T-helper 9 cell (primary cell): Measurements from ENCODE around the gene SH3BGRL3.
A peak's percentile ranks its signal among the peaks of the same experiment; 100 is the strongest.
"Not testable (repeated sequence)": the region's sequence is repeated elsewhere in the genome, so short reads cannot be mapped to it uniquely, and the experiment has no call there.

Experiments
- DNase-seq: peaks from one replicate; pipeline ENCODE4 v3.0.0-alpha.2; 2020

SH3BGRL3 gene

GRCh38 chr1:26318338-26319064 is 38.6 kb downstream of the SH3BGRL3 start:
- DNase-seq = no peak

- no peak for DNase-seq
Observed at GRCh38 chr1:26320896-26321295, 41.0 kb downstream of the SH3BGRL3 start.

GRCh38 chr1:26321315-26322041 is 41.6 kb downstream of the SH3BGRL3 start:
- peak; percentile 97 for DNase-seq

- no peak for DNase-seq
Observed at GRCh38 chr1:26322042-26322331, 42.1 kb downstream of the SH3BGRL3 start.

- no peak for DNase-seq
Observed at GRCh38 chr1:26323382-26323781, 43.5 kb downstream of the SH3BGRL3 start.

GRCh38 chr1:26324550-26324949 is 44.7 kb downstream of the SH3BGRL3 start:
- DNase-seq = no peak

- DNase-seq = no peak
Observed at GRCh38 chr1:26327956-26328362, 48.1 kb downstream of the SH3BGRL3 start.

- DNase-seq = no peak
Observed at GRCh38 chr1:26328597-26328996, 48.7 kb downstream of the SH3BGRL3 start.

GRCh38 chr1:26329380-26329779 is 49.5 kb downstream of the SH3BGRL3 start:
- not testable (repeated sequence) for DNase-seq

- DNase-seq = no peak
Observed at GRCh38 chr1:26330276-26330675, 50.4 kb downstream of the SH3BGRL3 start.
